Bronchial smooth muscle cell (primary cell): ENCODE measurements around the gene GOLGB1. TPM values are rescaled to one million over a fixed set of nuclear protein-coding genes. Genes with fewer than 3 reads are reported as not detected.

Experiments used
- total RNA-seq: library from RNA; depleted of rRNA; stranded (reverse); fragments of >200 nt; gene quantifications from 2 replicates; pipeline ENCODE4 v1.2.1, GENCODE V29; 2014

Gene GOLGB1
- total RNA-seq: 40.4 and 67.1 TPM in 2 replicates

GRCh38 chr3:121749276-121750086 is at the start of gene GOLGB1:
GOLGB1 (minus strand) TSS chr3:121749741; CDS start chr3:121730971, 18,770 bp downstream.

GRCh38 chr3:121660356-121661171 is 89.0 kb downstream of the GOLGB1 start, which contains the start of gene HCLS1:
HCLS1 (minus strand) TSS chr3:121660903; CDS start chr3:121658347, 2,556 bp downstream.

Other genes with a start within 250 kb of the GOLGB1 start
- 1.9 and 2.7 TPM in 2 replicates for gene POLQ, start 203.8 kb downstream of the GOLGB1 start, total RNA-seq
- not detected in 2 replicates for gene ARGFX, start 181.8 kb downstream of the GOLGB1 start, total RNA-seq
- not detected in 2 replicates for gene FBXO40, start 156.4 kb downstream of the GOLGB1 start, total RNA-seq
- gene HCLS1, start 88.8 kb downstream of the GOLGB1 start, total RNA-seq: 0.63 TPM in 1 of 2 replicates, not detected in the other
- gene IQCB1, start 85.3 kb upstream of the GOLGB1 start, total RNA-seq: 8.7 and 10.4 TPM in 2 replicates
- 1.4 and 3.7 TPM in 2 replicates for gene EAF2, start 85.5 kb upstream of the GOLGB1 start, total RNA-seq
- under 0.01 and 0.43 TPM in 2 replicates for gene SLC15A2, start 144.7 kb upstream of the GOLGB1 start, total RNA-seq